Dedifferentiated amniotic fluid mesenchymal stem cell (primary cell): ENCODE data around the gene PTGFRN.
"Not testable (repeated sequence)": the region's sequence is repeated elsewhere in the genome, so short reads cannot be mapped to it uniquely, and the experiment has no call there.

Experiments used
- DNase-seq: peaks from one replicate; pipeline ENCODE4 v3.0.0-alpha.2; 2016; ENCODE audit errors: extremely low spot score

PTGFRN gene

GRCh38 chr1:116909512-116910378 is at the start of gene PTGFRN:
Gene PTGFRN, plus strand, starts transcription at chr1:116909916. Its CDS starts 288 bp downstream, at chr1:116910204.
- DNase-seq = peak; percentile 53

DNA sequence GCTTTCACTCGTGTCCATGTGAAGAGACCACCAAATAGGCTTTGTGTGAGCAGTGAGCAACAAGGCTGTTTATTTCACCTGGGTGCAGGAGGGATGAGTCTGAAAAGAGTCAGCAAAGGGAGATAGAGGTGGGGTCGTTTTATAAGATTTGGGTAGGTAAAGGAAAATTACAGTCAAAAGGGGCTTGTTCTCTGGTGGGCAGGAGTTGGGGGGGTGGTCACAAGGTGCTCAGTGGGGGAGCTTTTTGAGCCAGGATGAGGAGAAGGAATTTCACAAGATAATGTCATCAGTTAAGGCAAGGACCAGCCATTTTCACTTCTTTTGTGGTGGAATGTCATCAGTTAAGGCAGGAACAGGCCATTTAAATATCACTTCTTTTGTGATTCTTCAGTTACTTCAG is 49.5 kb upstream of the PTGFRN start:
- DNase-seq = not testable (repeated sequence)

DNA sequence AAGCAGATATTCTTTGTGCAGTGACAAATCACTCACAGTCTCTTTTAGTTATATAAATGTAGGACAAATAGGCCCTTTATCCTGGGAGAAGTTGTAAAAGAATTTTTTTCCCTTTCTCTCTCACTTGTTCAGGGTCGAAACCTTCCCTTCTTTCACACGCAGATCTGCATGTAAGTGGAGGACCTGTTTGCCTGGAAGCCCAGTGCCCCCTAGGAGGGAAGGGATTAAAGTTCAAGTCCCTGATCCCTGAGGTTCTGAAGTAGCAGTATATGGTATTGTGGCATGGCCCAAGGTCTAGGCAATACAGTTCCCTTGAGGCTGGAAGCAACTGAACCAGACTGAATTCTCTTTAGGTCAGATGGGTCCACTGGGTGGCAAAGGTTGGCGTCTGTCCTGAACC is 48.6 kb upstream of the PTGFRN start:
- no peak for DNase-seq

- not testable (repeated sequence) for DNase-seq
These were observed 46.7 kb upstream of the PTGFRN start for GRCh38 chr1:116863031-116863430.

- not testable (repeated sequence) for DNase-seq
These were observed 43.2 kb upstream of the PTGFRN start for GRCh38 chr1:116866478-116866877.

DNA sequence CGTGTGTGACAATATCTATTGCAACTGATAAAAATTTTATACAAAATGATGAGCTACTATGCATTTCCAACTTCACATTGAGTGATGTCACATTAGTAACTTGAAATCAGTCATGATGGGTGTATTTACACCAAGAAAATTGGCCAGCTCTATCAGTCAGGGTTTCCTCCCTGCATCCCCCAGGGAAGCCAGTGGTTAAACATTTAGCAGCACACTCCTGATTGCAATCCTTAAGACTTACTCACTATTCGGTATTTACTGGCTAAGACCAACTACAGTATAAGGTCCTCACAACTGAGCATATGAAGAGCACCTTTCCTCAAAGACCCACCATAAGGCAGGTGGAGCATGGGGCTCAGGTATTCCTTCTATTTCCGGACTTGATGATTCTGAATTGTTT is 41.3 kb upstream of the PTGFRN start:
- DNase-seq = no peak

GRCh38 chr1:116869611-116870010 is 40.1 kb upstream of the PTGFRN start:
- DNase-seq = no peak

DNA sequence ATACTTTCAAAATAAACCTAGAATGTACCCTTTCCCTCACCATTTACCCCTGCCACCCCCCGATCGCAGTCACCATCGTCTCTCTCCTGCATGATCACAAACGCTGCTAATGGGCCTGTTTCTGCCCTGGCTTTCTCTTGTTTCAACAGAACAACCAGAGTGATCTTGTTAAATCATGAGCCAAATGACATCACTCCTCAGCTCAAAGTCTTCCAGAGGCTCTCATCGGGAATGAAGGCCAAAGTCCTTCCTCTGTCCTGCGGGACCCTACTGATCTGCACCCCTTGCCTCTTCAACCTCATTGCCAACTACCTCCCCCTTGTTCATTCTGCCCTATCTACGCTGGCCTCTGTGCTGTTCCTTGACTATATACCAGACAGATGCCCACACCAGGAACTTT is 39.4 kb upstream of the PTGFRN start:
- DNase-seq = no peak

DNA sequence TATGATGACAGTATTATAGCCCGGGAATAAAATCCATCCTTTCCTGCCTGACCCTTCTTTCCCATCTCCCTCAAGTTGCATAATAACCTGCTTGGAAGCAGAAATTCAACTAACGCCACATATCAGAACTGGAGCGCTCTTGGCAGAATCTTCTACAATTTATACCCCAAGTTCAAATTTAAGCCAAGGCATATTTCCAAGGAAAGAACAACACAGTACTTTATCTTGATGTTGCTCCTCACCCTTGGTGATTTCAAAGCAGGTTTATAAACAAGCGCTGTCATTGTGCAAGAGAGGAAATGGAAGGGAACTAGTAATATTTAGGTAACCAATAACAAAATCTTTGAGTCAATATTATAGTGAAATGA is 38.0 kb upstream of the PTGFRN start:
- DNase-seq = no peak

DNA sequence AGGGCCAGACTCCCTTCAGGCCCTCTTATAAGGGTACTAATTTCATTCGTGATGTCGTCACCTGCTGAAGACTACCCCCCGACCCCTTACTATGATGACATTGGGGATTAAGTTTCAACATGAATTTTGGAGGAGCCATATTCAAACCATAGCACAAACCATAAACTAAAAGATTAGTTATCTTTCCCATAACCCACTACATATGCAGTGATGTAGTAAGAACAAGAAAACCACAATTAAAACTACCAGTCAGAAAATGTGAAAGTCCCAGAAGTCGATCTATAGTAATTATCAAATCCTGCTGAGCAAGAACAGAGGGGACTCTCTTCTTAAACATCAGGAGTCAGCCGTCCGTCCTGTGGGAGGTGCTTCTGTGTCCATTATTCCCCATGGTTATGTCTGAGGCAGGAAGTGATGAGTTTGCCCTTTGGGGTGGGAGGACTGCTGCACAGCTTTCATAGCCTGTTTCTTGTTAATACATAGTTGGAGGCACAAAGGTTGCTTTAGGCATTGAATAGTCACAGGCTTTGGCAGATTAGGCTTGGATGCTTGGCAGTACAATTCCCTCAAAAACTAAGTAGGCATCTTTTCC is 35.9 kb upstream of the PTGFRN start:
- DNase-seq = no peak

GRCh38 chr1:116874733-116875249 is 34.9 kb upstream of the PTGFRN start:
- DNase-seq = no peak

- no peak for DNase-seq
These were observed 34.3 kb upstream of the PTGFRN start for GRCh38 chr1:116875391-116875790.

- not testable (repeated sequence) for DNase-seq
These were observed 33.8 kb upstream of the PTGFRN start for GRCh38 chr1:116875946-116876345.

GRCh38 chr1:116877141-116877818 is 32.4 kb upstream of the PTGFRN start:
- DNase-seq = no peak

DNA sequence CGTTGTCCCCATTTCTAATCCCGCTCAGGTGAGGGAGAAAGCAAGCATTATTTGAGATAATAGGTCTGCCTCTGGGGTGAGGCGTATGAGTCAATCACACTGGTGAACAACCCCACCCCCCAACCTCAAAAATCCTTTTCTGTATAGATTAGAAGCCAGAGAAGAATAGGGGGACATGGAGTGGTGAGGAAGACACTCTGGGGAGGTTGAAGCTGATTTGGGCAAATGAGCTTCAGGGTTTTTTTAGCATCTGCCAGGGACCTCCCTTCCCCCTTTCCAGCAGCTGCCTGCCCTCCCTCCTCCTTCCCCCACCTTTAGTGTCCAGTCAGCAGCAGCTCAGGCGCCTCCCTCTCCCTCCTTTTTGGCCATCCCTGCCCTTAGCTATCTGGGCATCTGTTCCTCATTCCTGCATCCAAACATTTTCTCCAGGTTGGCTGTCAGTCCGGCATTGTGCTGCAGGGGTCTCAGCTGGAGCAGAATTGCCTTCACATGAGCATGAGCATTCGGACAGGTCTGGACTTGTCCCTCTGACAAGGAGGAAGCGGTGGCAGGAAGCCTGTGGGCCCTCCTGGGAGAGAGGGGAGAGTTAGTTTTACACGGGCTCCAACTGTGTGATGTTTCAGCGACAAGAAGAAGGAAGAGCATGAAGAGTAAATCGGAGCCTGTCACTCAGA is 30.8 kb upstream of the PTGFRN start:
- DNase-seq = no peak

DNA sequence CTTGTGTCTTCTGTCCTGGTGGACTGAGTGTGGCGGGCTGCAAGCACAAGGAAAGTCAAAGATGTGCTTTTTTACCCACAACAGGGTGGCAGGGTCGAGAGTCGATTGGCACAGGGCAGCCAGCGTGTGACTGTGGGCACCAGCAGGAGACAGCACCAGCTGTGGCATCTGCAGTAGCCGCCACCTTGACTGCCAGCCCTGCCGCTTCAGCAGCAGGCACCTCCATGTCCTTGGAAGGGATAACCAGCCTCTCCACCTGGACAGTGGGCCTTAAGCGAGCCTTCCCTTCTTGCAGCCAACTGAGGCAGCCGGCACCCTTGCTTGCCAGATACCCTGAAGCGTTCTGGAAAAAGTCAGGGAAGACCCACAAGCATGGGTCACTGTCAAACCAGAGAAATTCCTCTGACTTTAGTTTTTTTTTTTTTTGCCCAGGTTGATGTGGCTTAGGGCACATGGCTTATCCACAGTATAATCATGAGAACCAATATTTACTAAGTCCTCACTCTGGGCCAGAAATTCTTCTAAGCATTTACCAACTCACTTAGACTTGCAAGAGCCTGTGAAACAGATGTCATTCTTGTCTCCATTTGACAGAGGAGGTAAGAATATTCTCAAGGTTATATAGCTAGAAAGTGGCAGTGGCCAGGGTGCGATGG is 30.1 kb upstream of the PTGFRN start:
- no peak for DNase-seq

GRCh38 chr1:116880917-116881316 is 28.8 kb upstream of the PTGFRN start:
- no peak for DNase-seq

DNA sequence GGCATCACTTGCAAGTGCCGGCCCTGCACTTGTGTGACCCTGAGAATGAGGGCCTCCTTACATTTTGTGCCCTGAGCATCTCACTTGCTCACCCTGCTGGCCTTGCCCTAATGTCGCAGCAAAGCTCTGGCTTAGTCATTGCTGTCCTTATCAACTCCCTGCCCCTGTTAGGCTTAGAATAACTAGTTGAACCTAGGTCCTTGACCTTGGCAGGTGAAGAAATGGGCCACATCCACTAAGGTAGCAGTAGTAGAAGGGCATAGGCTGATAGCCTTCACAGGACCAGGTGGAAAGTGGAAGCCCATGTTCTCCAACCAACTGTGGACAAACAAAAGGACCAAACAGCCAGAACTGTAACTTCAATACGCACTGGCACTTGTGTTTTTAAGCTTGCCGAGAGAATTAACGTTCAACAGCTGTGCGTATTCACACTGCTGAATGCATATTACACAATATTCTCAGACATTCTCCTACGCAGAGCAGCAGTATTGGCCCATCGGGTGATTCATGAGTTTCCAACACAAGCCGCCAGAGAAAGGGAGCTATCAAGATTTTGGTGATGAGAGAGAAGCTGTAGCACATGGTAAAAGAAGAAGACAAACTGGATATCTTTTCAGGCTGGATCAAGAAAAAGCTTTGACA is 27.7 kb upstream of the PTGFRN start:
- DNase-seq = no peak

DNA sequence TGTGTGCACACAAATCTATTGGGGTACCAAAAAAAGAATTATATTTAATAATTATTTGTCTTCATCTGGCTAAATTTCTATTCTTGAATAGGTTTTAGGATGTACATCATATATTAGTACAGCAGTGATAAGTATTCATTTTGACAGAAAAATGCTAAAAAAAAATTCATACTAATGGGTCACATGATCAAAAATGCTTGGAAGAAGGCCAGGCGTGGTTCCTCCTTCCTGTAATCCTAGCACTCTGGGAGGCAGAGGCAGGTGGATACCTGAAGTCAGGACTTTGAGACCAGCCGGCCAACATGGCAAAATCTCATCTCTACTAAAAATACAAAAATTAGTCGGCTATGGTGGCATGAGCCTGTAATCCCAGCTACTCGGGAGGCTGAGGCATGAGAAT is 26.9 kb upstream of the PTGFRN start:
- no peak for DNase-seq

GRCh38 chr1:116886291-116886878 is 23.3 kb upstream of the PTGFRN start:
- DNase-seq = no peak

DNA sequence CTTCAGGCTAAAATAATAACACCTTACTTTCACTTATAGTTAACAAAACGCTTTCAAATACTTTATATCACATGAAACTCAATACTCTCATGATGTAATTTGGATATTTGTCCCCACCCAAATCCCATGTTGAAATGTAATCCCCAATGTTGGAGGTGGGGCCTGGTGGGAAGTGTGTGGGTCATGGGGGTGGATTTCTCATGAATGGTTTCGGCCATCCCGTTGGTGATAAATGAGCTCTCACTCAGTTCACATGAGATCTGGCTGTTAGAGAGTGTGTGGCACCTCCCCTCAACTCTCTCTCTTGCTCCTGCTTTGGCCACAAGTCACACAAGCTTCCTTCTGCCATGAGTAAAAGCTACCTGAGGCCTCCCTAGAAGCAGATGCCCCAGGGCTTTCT is 22.5 kb upstream of the PTGFRN start:
- no peak for DNase-seq
